ENCODE measurements around the gene MYH10.

DNA sequence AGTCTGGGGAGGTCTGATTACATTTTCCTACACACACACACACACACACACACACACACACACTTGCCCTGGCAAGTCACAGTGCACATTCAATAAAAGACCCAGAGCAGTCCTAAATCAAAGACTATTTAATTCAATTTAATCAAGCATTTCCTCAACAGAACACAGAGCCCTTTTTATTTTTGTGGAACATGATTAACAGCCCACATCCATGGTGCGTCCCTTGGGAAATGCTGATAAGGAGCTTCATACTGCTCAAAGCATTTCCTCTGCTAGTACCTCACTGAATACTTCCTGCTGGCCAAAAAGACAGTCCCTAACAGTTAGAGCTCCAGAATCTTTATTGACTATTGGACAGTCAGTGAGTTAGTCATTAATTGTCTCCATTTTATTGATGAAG is 43.1 kb upstream of the MYH10 start:
- TF ChIP-seq STAT5B (CRISPR knock-in tag; IDR thresholded peaks at IDR 0.05): no peak
- no peak for TF ChIP-seq EP300 (IDR thresholded peaks at IDR 0.05; ENCODE audit: low read length)
- TF ChIP-seq, protein P1, sequence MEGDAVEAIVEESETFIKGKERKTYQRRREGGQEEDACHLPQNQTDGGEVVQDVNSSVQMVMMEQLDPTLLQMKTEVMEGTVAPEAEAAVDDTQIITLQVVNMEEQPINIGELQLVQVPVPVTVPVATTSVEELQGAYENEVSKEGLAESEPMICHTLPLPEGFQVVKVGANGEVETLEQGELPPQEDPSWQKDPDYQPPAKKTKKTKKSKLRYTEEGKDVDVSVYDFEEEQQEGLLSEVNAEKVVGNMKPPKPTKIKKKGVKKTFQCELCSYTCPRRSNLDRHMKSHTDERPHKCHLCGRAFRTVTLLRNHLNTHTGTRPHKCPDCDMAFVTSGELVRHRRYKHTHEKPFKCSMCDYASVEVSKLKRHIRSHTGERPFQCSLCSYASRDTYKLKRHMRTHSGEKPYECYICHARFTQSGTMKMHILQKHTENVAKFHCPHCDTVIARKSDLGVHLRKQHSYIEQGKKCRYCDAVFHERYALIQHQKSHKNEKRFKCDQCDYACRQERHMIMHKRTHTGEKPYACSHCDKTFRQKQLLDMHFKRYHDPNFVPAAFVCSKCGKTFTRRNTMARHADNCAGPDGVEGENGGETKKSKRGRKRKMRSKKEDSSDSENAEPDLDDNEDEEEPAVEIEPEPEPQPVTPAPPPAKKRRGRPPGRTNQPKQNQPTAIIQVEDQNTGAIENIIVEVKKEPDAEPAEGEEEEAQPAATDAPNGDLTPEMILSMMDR (IDR thresholded peaks at IDR 0.05 in 2 of 3, conservative IDR thresholded peaks at IDR 0.05 in 1 of 3; ENCODE audit: insufficient read depth in 2 of 3, low read depth in 1 of 3, low read length in 3 of 3): no peak
- no peak for TF ChIP-seq L3MBTL2 (IDR thresholded peaks at IDR 0.05)
- no peak for TF ChIP-seq ZNF274 (IDR thresholded peaks at IDR 0.05; ENCODE audit: borderline replicate concordance, low read depth, low read length)
- no peak for TF ChIP-seq EZH2 (IDR thresholded peaks at IDR 0.05; ENCODE audit: borderline replicate concordance, low read depth, low read length)
- no peak for TF ChIP-seq SP2 (IDR thresholded peaks at IDR 0.05; ENCODE audit: extremely low read depth, low read depth, low read length, poor library complexity, severe bottlenecking)
- TF ChIP-seq CBX8 (IDR thresholded peaks at IDR 0.05; ENCODE audit: borderline replicate concordance, extremely low read depth, low read depth, low read length, poor library complexity, severe bottlenecking): no peak
- TF ChIP-seq TGIF2 (CRISPR knock-in tag; IDR thresholded peaks at IDR 0.05): no peak
- TF ChIP-seq RAD21 (CRISPR knock-in tag; conservative IDR thresholded peaks at IDR 0.05 in 1 of 2, IDR thresholded peaks at IDR 0.05 in 1 of 2): no peak
- TF ChIP-seq CREM (IDR thresholded peaks at IDR 0.05; ENCODE audit: low read depth): no peak

Data from K562 (cell line).